Vagina (tissue), 2 donors: ENCODE results near the gene TBCE.

ENCODE experiments used
- POLR2AphosphoS5 ChIP-seq, 2 donors: sonication (generic); formaldehyde crosslinking; IDR thresholded peaks; one replicate each; pipeline ENCODE4 v1.9.0; 2017; ENCODE audit warnings: antibody characterized with exemption in 2 of 2, mild to moderate bottlenecking in 2 of 2, low read depth in 1 of 2; ENCODE audit not compliant: insufficient read depth in 1 of 2
- TF ChIP-seq, protein P1 (sequence below), 3 experiments: fragments of 450-650 bp in 2 of 3; fragments of 200-600 bp in 1 of 3; sonication (generic) in 1 of 3; IDR thresholded peaks; one replicate each; pipeline ENCODE4 v1.5.1; 2017 to 2019; ENCODE audit warnings: antibody characterized with exemption in 3 of 3, mild to moderate bottlenecking in 2 of 3, moderate library complexity in 2 of 3

GRCh38 chr1:235410467-235410866 lies 43.2 kb downstream of the TBCE start:
- TF ChIP-seq, protein P1, sequence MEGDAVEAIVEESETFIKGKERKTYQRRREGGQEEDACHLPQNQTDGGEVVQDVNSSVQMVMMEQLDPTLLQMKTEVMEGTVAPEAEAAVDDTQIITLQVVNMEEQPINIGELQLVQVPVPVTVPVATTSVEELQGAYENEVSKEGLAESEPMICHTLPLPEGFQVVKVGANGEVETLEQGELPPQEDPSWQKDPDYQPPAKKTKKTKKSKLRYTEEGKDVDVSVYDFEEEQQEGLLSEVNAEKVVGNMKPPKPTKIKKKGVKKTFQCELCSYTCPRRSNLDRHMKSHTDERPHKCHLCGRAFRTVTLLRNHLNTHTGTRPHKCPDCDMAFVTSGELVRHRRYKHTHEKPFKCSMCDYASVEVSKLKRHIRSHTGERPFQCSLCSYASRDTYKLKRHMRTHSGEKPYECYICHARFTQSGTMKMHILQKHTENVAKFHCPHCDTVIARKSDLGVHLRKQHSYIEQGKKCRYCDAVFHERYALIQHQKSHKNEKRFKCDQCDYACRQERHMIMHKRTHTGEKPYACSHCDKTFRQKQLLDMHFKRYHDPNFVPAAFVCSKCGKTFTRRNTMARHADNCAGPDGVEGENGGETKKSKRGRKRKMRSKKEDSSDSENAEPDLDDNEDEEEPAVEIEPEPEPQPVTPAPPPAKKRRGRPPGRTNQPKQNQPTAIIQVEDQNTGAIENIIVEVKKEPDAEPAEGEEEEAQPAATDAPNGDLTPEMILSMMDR (IDR thresholded peaks at IDR 0.05): no peak
- TF ChIP-seq POLR2AphosphoS5 (IDR thresholded peaks at IDR 0.05; ENCODE audit: insufficient read depth in 1 of 2, low read depth in 1 of 2): no peak
